GM23338 (cell line): ENCODE results near the gene SUN3. TPM values are rescaled to one million over a fixed set of nuclear protein-coding genes. Genes with fewer than 3 reads are reported as not detected.

Experiments used
- ATAC-seq: fragments of 200-7000 bp; cut with Tn5 transposase; 3 replicates; pipeline ENCODE4 v1.9.1; 2020
- DNase-seq: peaks from one replicate; pipeline ENCODE4 v3.0.0-alpha.2; 2015; ENCODE audit warnings: low spot score
- H2AFZ ChIP-seq: fragments of 200-600 bp; sonication (generic); 2 replicates; pipeline ENCODE4 v1.8.0; 2016; ENCODE audit warnings: antibody characterized with exemption, mild to moderate bottlenecking, moderate library complexity
- H3F3A ChIP-seq: fragments of 200-600 bp; sonication (generic); replicated peaks from 2 replicates; pipeline ENCODE4 v1.8.0; 2017; ENCODE audit warnings: antibody characterized with exemption, mixed run types, low read depth
- H3K27ac ChIP-seq: fragments of 200-600 bp; sonication (generic); 2 replicates; pipeline ENCODE4 v1.6.1; 2016; ENCODE audit warnings: low read depth
- H3K27me3 ChIP-seq: fragments of 200-600 bp; sonication (generic); 2 replicates; pipeline ENCODE4 v1.8.0; 2016; ENCODE audit warnings: mild to moderate bottlenecking, mixed run types, moderate library complexity; ENCODE audit not compliant: insufficient read depth
- H3K36me3 ChIP-seq: fragments of 200-600 bp; sonication (generic); 2 replicates; pipeline ENCODE4 v1.8.0; 2016; ENCODE audit warnings: mild to moderate bottlenecking; ENCODE audit not compliant: insufficient read depth
- H3K4me1 ChIP-seq: fragments of 200-600 bp; sonication (generic); 2 replicates; pipeline ENCODE4 v1.8.0; 2016; ENCODE audit warnings: mild to moderate bottlenecking, moderate library complexity; ENCODE audit not compliant: insufficient read depth
- H3K4me2 ChIP-seq: fragments of 200-600 bp; sonication (generic); 2 replicates; pipeline ENCODE4 v1.7.1; 2017; ENCODE audit warnings: mixed run types
- H3K4me3 ChIP-seq: fragments of 200-600 bp; sonication (generic); 2 replicates; pipeline ENCODE4 v1.6.1; 2016; ENCODE audit warnings: mixed run types
- H3K79me2 ChIP-seq: fragments of 200-600 bp; sonication (generic); replicated peaks from 2 replicates; pipeline ENCODE4 v1.8.0; 2017; ENCODE audit warnings: mild to moderate bottlenecking; ENCODE audit not compliant: insufficient read depth
- H3K9me2 ChIP-seq: fragments of 200-600 bp; sonication (generic); 2 replicates; pipeline ENCODE4 v1.8.0; 2017; ENCODE audit not compliant: insufficient read depth
- H4K20me1 ChIP-seq: fragments of 200-600 bp; sonication (generic); replicated peaks from 2 replicates; pipeline ENCODE4 v1.8.0; 2017; ENCODE audit warnings: mild to moderate bottlenecking; ENCODE audit not compliant: insufficient read depth
- H3K27ac Mint-ChIP-seq: 2 replicates; pipeline ENCODE4 v1.8.0; 2020; ENCODE audit warnings: inconsistent platforms, mild to moderate bottlenecking, moderate library complexity, mixed read lengths
- H3K27me3 Mint-ChIP-seq: 3 replicates; pipeline ENCODE4 v1.8.0; 2022; ENCODE audit warnings: low read depth, mild to moderate bottlenecking, moderate library complexity, mixed read lengths, inconsistent platforms; ENCODE audit not compliant: insufficient read depth, poor library complexity
- H3K36me3 Mint-ChIP-seq: 3 replicates; pipeline ENCODE4 v1.8.0; 2021; ENCODE audit warnings: low read depth, mild to moderate bottlenecking, inconsistent platforms, moderate library complexity, mixed read lengths
- H3K4me1 Mint-ChIP-seq: 3 replicates; pipeline ENCODE4 v1.8.0; 2020; ENCODE audit warnings: mild to moderate bottlenecking, inconsistent platforms, mixed read lengths
- H3K4me3 Mint-ChIP-seq: 3 replicates; pipeline ENCODE4 v1.8.0; 2021; ENCODE audit warnings: moderate library complexity, mild to moderate bottlenecking, inconsistent platforms, mixed read lengths
- H3K9me3 Mint-ChIP-seq: 3 replicates; pipeline ENCODE4 v1.8.0; 2020; ENCODE audit warnings: moderate library complexity, mild to moderate bottlenecking, inconsistent platforms, mixed read lengths
- CREB1 ChIP-seq: fragments of 250-450 bp; sonication (Bioruptor Pico); IDR thresholded peaks from 2 replicates; pipeline ENCODE4 v1.5.0; 2020; ENCODE audit warnings: low read depth, mild to moderate bottlenecking, moderate library complexity
- CTCF ChIP-seq, 2 experiments: fragments of 200-600 bp in 1 of 2; sonication (generic) in 1 of 2; conservative IDR thresholded peaks; 2 replicates each; pipeline versions ENCODE4 v1.5.1 to v1.6.1; 2016 to 2017; ENCODE audit warnings: antibody characterized with exemption in 2 of 2, low read depth in 2 of 2, mild to moderate bottlenecking in 2 of 2, moderate library complexity in 1 of 2
- ETS1 ChIP-seq: IDR thresholded peaks from 2 replicates; pipeline ENCODE4 v1.6.1; 2016; ENCODE audit warnings: antibody characterized with exemption
- EZH2 ChIP-seq: fragments of 200-600 bp; sonication (generic); IDR thresholded peaks from one replicate; pipeline ENCODE4 v1.8.0; 2017; ENCODE audit warnings: antibody characterized with exemption, mild to moderate bottlenecking, low read depth; ENCODE audit not compliant: unreplicated experiment
- EZH2phosphoT487 ChIP-seq: fragments of 200-600 bp; sonication (generic); IDR thresholded peaks from one replicate; pipeline ENCODE4 v1.8.1; 2018; ENCODE audit warnings: antibody characterized with exemption; ENCODE audit not compliant: unreplicated experiment
- JUNB ChIP-seq: IDR thresholded peaks from one replicate; pipeline ENCODE4 v1.6.1; 2016; ENCODE audit warnings: antibody characterized with exemption; ENCODE audit not compliant: unreplicated experiment
- NANOG ChIP-seq: IDR thresholded peaks from 2 replicates; pipeline ENCODE4 v1.6.1; 2016; ENCODE audit warnings: antibody characterized with exemption, borderline replicate concordance
- POLR2AphosphoS5 ChIP-seq: IDR thresholded peaks from 2 replicates; pipeline ENCODE4 v1.6.1; 2016; ENCODE audit warnings: antibody characterized with exemption, low read depth
- REST ChIP-seq: IDR thresholded peaks from one replicate; pipeline ENCODE4 v1.6.1; 2018; ENCODE audit warnings: antibody characterized with exemption; ENCODE audit not compliant: unreplicated experiment
- STAT1 ChIP-seq: IDR thresholded peaks from one replicate; pipeline ENCODE4 v1.6.1; 2016; ENCODE audit warnings: antibody characterized with exemption; ENCODE audit not compliant: unreplicated experiment
- ZNF114 ChIP-seq: fragments of 250-450 bp; sonication (Bioruptor Pico); IDR thresholded peaks from 2 replicates; pipeline ENCODE4 v1.5.0; 2020; ENCODE audit warnings: mild to moderate bottlenecking, moderate library complexity
- ZNF331 ChIP-seq: fragments of 250-450 bp; sonication (Bioruptor Pico); IDR thresholded peaks from 2 replicates; pipeline ENCODE4 v1.5.0; 2020; ENCODE audit warnings: low read depth, mild to moderate bottlenecking, moderate library complexity
- ZNF462 ChIP-seq: fragments of 250-450 bp; sonication (Bioruptor Pico); IDR thresholded peaks from 2 replicates; pipeline ENCODE4 v1.5.0; 2020; ENCODE audit warnings: mild to moderate bottlenecking, moderate library complexity
- polyA plus RNA-seq: library from polyadenylated mRNA; unstranded; fragments of >200 nt; fragmentation: Nextera tagmentation; extraction: Ambion mirVana; gene quantifications from 2 replicates; pipeline ENCODE4 v1.2.1, GENCODE V29; 2016
- total RNA-seq: library from RNA; depleted of rRNA; stranded (reverse); fragments of >200 nt; shearing (Covaris generic); gene quantifications from 2 replicates; pipeline ENCODE4 v1.2.3, GENCODE V29; 2014

The SUN3 gene
- total and polyA plus RNA-seq, 2 experiments from 2014 or later = 0.52 TPM; not detected in 1

GRCh38 chr7:48048113-48048512 lies 19.2 kb upstream of the SUN3 start:
- Histone ChIP-seq H3K4me3 (no peak overlapping the region), H2AFZ (no peak overlapping the region), H3F3A (no peaks in the 10 kb centered on the region), H3K36me3 (no peaks in the 10 kb centered on the region), H3K4me1 (no peaks in the 10 kb centered on the region), H3K27ac (no peak overlapping the region), H3K9me2 (peaks cover 3% of the 10 kb centered on the region), H4K20me1 (no peaks in the 10 kb centered on the region), H3K79me2 (no peaks in the 10 kb centered on the region), H3K4me2 (no peak overlapping the region), H3K27me3 (no peaks in the 10 kb centered on the region)
- Mint-ChIP-seq H3K4me3 (no peak overlapping the region), H3K27me3 (peaks cover 7% of the 10 kb centered on the region), H3K27ac (no peak overlapping the region), H3K36me3 (no peaks in the 10 kb centered on the region), H3K4me1 (peaks cover 7% of the 10 kb centered on the region), H3K9me3 (no peaks in the 10 kb centered on the region)
- TF ChIP-seq CTCF (conservative IDR thresholded peaks at IDR 0.05; ENCODE audit: low read depth in 2 of 2) (no peak), POLR2AphosphoS5 (no peak), REST (no peak), EZH2 (no peak), CREB1 (CRISPR knock-in tag) (no peak), NANOG (no peak), ZNF114 (no peak), JUNB (no peak), EZH2phosphoT487 (no peak), ETS1 (no peak), STAT1 (no peak), ZNF331 (no peak), ZNF462 (no peak)
- ATAC-seq (no peak), DNase-seq (no peak)
